GM21825 (cell line): ENCODE data around the gene SGSH.
"Not testable (repeated sequence)": the region's sequence is repeated elsewhere in the genome, so short reads cannot be mapped to it uniquely, and the experiment has no call there.

Source experiments
- ATAC-seq: cut with Tn5 transposase; IDR thresholded peaks from one replicate; pipeline ENCODE4 v1.9.1; 2021; ENCODE audit warnings: mild to moderate bottlenecking, moderate library complexity; ENCODE audit not compliant: unreplicated experiment

Gene SGSH

GRCh38 chr17:80253631-80254395 is 33.7 kb upstream of the SGSH start:
- no peak for ATAC-seq

- peak; percentile 48 for ATAC-seq
Measured at GRCh38 chr17:80252871-80253270, 32.7 kb upstream of the SGSH start.

- no peak for ATAC-seq
Measured at GRCh38 chr17:80251966-80252365, 31.8 kb upstream of the SGSH start.

GRCh38 chr17:80248894-80249710 is 29.0 kb upstream of the SGSH start:
- no peak for ATAC-seq

- ATAC-seq = no peak
Measured at GRCh38 chr17:80248001-80248893, 28.1 kb upstream of the SGSH start.

GRCh38 chr17:80247561-80247960 is 27.4 kb upstream of the SGSH start:
- no peak for ATAC-seq

GRCh38 chr17:80246726-80247125 is 26.6 kb upstream of the SGSH start:
- no peak for ATAC-seq

- no peak for ATAC-seq
Measured at GRCh38 chr17:80246266-80246681, 26.1 kb upstream of the SGSH start.

GRCh38 chr17:80245566-80246265 is 25.6 kb upstream of the SGSH start:
- ATAC-seq = no peak

GRCh38 chr17:80244871-80245509 is 24.9 kb upstream of the SGSH start:
- ATAC-seq = no peak

GRCh38 chr17:80244448-80244847 is 24.3 kb upstream of the SGSH start:
- not testable (repeated sequence) for ATAC-seq

GRCh38 chr17:80243526-80244433 is 23.6 kb upstream of the SGSH start:
- ATAC-seq = no peak

GRCh38 chr17:80242505-80242904 is 22.4 kb upstream of the SGSH start:
- no peak for ATAC-seq

GRCh38 chr17:80237386-80237785 is 17.3 kb upstream of the SGSH start:
- no peak for ATAC-seq

- ATAC-seq = no peak
Measured at GRCh38 chr17:80236911-80237310, 16.8 kb upstream of the SGSH start.

- ATAC-seq = no peak
Measured at GRCh38 chr17:80233202-80233601, 13.1 kb upstream of the SGSH start.

- no peak for ATAC-seq
Measured at GRCh38 chr17:80232438-80232837, 12.3 kb upstream of the SGSH start.

GRCh38 chr17:80229011-80229410 is 8.9 kb upstream of the SGSH start:
- no peak for ATAC-seq

- no peak for ATAC-seq
Measured at GRCh38 chr17:80228477-80228876, 8.3 kb upstream of the SGSH start.
